Sigmoid colon (tissue), 4 donors: ENCODE data around the gene PRKG1.

ENCODE experiments used
- EP300 ChIP-seq, 4 donors: sonication (generic); formaldehyde crosslinking; IDR thresholded peaks; one replicate each; pipeline ENCODE4 v1.6.1; 2017; ENCODE audit warnings: antibody characterized with exemption in 4 of 4
- POLR2A ChIP-seq, 2 donors: fragments of 450-650 bp; IDR thresholded peaks; one replicate each; pipeline ENCODE4 v1.6.1; 2016; ENCODE audit warnings: antibody characterized with exemption in 2 of 2, mild to moderate bottlenecking in 2 of 2, moderate library complexity in 2 of 2
- POLR2AphosphoS5 ChIP-seq, 4 donors: sonication (generic); formaldehyde crosslinking; IDR thresholded peaks; one replicate each; pipeline ENCODE4 v1.6.1; 2017; ENCODE audit warnings: antibody characterized with exemption in 4 of 4
- TF ChIP-seq, protein P1 (sequence below), 4 experiments: fragments of 450-650 bp in 3 of 4; fragments of 200-600 bp in 1 of 4; IDR thresholded peaks; one replicate each; pipeline ENCODE4 v1.5.1; 2016 to 2019; ENCODE audit warnings: antibody characterized with exemption in 4 of 4, mild to moderate bottlenecking in 3 of 4, moderate library complexity in 2 of 4

DNA sequence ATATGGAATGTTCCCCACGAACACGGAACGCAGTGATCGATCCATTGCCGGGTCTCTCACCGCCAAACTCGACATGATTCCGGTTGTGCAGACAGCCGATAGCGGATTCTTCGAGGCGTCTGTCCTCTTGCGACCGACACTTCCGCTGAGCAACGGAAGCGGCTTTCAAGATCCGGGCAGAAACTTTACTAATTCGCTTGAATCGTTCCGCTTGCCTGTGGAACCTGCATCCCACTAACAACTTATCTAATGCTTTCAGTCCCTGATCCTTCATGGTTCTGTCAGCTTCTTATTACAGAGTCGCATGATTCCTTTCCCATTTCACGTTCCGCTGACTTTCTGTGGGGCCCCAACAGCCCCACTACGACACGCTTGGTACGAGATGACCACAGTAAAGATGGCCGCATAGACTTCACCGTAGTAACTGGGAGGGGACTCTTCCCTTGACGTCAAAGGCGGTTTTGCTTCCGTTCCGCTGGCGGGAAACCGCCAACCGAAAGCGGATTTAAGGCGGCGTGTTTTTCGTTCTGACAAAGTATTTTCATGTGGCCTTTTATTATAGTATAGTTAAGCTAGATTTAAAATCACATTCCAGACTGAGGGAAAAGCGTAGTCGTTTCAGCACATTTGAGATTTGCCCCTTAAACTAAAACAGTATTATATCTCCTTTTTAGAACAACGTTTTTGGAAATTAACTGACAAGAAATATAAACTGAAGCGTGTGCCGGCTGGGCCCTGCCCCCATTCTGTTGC is 625.4 kb downstream of the PRKG1 start, which contains the start of gene CSTF2T:
- TF ChIP-seq POLR2A (IDR thresholded peaks at IDR 0.05) (peak; percentile 68 to 79), EP300 (IDR thresholded peaks at IDR 0.05) (no peak), POLR2AphosphoS5 (IDR thresholded peaks at IDR 0.05) (peak; percentile 72 to 89 (median 82))
- TF ChIP-seq, protein P1, sequence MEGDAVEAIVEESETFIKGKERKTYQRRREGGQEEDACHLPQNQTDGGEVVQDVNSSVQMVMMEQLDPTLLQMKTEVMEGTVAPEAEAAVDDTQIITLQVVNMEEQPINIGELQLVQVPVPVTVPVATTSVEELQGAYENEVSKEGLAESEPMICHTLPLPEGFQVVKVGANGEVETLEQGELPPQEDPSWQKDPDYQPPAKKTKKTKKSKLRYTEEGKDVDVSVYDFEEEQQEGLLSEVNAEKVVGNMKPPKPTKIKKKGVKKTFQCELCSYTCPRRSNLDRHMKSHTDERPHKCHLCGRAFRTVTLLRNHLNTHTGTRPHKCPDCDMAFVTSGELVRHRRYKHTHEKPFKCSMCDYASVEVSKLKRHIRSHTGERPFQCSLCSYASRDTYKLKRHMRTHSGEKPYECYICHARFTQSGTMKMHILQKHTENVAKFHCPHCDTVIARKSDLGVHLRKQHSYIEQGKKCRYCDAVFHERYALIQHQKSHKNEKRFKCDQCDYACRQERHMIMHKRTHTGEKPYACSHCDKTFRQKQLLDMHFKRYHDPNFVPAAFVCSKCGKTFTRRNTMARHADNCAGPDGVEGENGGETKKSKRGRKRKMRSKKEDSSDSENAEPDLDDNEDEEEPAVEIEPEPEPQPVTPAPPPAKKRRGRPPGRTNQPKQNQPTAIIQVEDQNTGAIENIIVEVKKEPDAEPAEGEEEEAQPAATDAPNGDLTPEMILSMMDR (IDR thresholded peaks at IDR 0.05): no peak
